ENCODE data around the gene STAC3. TPM values are rescaled to one million over a fixed set of nuclear protein-coding genes. Genes with fewer than 3 reads are reported as not detected.

STAC3 gene
- polyA plus RNA-seq, 1 experiment: 0.25 TPM

DNA sequence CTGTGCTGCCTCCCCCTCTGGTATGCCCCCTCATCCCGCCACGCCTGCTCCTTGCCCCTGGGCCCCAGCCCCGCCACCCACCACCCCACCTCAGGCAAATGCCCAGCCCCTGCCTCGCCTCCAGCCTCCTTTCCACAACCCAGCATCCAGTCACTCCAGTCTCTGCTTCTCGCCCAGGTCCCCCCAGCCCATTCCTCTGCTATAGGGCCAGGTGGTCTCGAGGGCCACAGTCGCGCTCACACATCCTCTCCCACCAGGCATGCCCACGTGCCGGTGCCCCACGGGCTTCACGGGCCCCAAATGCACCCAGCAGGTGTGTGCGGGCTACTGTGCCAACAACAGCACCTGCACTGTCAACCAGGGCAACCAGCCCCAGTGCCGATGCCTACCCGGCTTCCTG, 40.5 kb downstream of the STAC3 start:
- H3K9me3 ChIP-seq (ENCODE audit: control insufficient read depth, insufficient read depth, low read length): no peaks in the 10 kb centered on the region; the same call in 1 of the 2 replicates
- H3K27ac ChIP-seq (ENCODE audit: low read depth, low read length): no peak overlapping the region
- ChIA-PET POLR2A (no interaction called here), CTCF (interaction anchor here (0.6 to 1.0 kb wide), 2 partner anchors 29 to 90 kb away, joined by 3 read pairs; no protein-coding TSS in a partner anchor)
- DNase-seq (ENCODE audit: low read depth, low spot score): no peak
- H3K4me3 ChIP-seq (ENCODE audit: low read depth, low read length): no peak overlapping the region
- H3K27me3 ChIP-seq (ENCODE audit: control insufficient read depth, insufficient read depth, low read length): peaks cover 11% of the 10 kb centered on the region
- TF ChIP-seq, protein P1, sequence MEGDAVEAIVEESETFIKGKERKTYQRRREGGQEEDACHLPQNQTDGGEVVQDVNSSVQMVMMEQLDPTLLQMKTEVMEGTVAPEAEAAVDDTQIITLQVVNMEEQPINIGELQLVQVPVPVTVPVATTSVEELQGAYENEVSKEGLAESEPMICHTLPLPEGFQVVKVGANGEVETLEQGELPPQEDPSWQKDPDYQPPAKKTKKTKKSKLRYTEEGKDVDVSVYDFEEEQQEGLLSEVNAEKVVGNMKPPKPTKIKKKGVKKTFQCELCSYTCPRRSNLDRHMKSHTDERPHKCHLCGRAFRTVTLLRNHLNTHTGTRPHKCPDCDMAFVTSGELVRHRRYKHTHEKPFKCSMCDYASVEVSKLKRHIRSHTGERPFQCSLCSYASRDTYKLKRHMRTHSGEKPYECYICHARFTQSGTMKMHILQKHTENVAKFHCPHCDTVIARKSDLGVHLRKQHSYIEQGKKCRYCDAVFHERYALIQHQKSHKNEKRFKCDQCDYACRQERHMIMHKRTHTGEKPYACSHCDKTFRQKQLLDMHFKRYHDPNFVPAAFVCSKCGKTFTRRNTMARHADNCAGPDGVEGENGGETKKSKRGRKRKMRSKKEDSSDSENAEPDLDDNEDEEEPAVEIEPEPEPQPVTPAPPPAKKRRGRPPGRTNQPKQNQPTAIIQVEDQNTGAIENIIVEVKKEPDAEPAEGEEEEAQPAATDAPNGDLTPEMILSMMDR (IDR thresholded peaks at IDR 0.05; ENCODE audit: low read depth, low read length): no peak

DNA sequence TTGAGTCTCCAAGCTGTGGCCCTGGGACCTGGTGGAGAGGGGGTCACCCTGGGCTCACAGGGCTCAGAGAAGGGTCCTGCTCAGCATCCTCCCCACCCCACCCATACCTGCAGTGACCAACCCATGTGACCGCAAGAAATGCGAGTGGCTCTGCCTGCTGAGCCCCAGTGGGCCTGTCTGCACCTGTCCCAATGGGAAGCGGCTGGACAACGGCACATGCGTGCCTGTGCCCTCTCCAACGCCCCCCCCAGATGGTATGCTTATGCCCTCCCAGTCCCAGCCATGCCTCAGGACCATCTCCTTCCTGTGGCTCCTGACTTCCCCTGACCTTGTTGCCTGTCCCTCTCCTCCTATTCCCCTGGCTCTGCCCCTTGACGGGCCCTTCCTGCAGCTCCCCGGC, 41.1 kb downstream of the STAC3 start:
- Histone ChIP-seq H3K9me3 (ENCODE audit: control insufficient read depth, insufficient read depth, low read length) (no peaks in the 10 kb centered on the region; the same call in 1 of the 2 replicates), H3K27ac (ENCODE audit: low read depth, low read length) (no peak overlapping the region), H3K4me3 (ENCODE audit: low read depth, low read length) (no peak overlapping the region), H3K27me3 (ENCODE audit: control insufficient read depth, insufficient read depth, low read length) (peaks cover 6% of the 10 kb centered on the region)
- CTCF ChIA-PET: no interaction called here
- TF ChIP-seq, protein P1 (IDR thresholded peaks at IDR 0.05; ENCODE audit: low read depth, low read length): no peak
- POLR2A ChIA-PET: no interaction called here
- no peak for DNase-seq (ENCODE audit: low read depth, low spot score)

DNA sequence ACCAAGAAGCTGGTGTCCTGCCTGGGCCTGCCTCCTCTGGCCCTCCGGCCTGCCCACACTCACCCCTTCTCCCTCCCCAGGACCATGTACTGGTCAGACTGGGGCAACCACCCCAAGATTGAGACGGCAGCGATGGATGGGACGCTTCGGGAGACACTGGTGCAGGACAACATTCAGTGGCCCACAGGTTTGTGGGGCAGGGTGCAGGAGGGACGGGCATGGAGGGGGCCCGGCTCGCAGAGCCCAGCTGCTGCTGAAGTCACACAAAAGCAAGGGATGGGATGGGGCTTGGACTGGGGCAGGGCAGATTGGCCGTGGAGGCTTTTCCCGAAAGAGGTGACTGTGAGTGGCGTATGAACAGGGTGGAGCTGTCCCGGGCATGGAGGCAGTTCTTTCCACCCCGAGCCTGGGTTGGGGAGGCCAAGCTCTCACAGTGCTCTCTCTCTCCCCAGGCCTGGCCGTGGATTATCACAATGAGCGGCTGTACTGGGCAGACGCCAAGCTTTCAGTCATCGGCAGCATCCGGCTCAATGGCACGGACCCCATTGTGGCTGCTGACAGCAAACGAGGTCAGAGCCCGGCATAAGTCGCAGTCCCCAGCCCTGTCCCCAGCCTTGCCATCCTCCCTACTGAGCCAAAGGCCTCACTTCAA, 42.2 kb downstream of the STAC3 start:
- ChIA-PET POLR2A (no interaction called here), CTCF (no interaction called here)
- Histone ChIP-seq H3K27ac (ENCODE audit: low read depth, low read length) (no peak overlapping the region), H3K4me3 (ENCODE audit: low read depth, low read length) (no peak overlapping the region), H3K27me3 (ENCODE audit: control insufficient read depth, insufficient read depth, low read length) (peaks cover 1% of the 10 kb centered on the region), H3K9me3 (ENCODE audit: control insufficient read depth, insufficient read depth, low read length) (no peaks in the 10 kb centered on the region; the same call in 1 of the 2 replicates)
- TF ChIP-seq, protein P1 (IDR thresholded peaks at IDR 0.05; ENCODE audit: low read depth, low read length): no peak
- DNase-seq (ENCODE audit: low read depth, low spot score): no peak

DNA sequence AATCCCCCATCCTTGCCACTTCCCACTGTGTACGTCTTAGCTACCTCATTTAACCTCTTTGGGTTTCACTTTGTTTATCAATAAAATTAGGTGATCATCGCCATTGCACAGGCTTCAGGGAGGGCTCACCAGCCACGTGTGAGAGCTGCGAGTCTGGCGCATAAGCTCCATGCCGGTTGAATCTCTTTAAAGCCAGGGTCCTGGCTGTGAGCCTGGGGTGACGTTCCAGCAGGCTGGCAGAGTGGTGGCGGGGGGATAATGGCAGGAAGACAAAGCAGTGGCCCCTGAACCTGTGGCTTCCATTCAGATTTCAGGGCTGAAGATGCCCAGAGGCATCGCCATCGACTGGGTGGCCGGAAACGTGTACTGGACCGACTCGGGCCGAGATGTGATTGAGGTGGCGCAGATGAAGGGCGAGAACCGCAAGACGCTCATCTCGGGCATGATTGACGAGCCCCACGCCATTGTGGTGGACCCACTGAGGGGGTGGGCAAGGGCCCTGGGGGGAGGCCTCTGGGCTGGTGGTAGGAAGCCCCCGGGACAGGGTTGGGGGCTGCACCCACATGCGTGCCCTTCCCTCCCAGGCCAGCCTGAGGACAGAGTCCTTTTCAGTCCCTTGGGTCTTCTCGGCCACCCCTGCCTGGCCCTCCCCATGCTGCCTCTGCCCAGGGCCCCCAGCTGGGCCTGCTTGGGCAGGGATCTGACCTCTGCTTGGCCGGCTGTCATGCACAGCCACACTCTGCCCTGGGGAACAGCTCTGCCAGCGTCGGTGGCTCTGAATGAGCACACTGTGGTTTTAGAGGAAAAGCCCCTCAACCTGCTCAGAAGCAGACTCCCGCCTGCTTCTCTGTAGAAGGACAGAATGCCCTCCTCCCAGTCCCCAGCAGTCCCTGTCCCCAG, 43.0 kb downstream of the STAC3 start:
- ChIA-PET POLR2A (no interaction called here), CTCF (no interaction called here)
- Histone ChIP-seq H3K4me3 (ENCODE audit: low read depth, low read length) (no peak overlapping the region), H3K9me3 (ENCODE audit: control insufficient read depth, insufficient read depth, low read length) (no peaks in the 10 kb centered on the region; the same call in 1 of the 2 replicates), H3K27ac (ENCODE audit: low read depth, low read length) (peak overlapping the region; percentile 2), H3K27me3 (ENCODE audit: control insufficient read depth, insufficient read depth, low read length) (no peaks in the 10 kb centered on the region)
- TF ChIP-seq, protein P1 (IDR thresholded peaks at IDR 0.05; ENCODE audit: low read depth, low read length): no peak
- DNase-seq (ENCODE audit: low read depth, low spot score): no peak

DNA sequence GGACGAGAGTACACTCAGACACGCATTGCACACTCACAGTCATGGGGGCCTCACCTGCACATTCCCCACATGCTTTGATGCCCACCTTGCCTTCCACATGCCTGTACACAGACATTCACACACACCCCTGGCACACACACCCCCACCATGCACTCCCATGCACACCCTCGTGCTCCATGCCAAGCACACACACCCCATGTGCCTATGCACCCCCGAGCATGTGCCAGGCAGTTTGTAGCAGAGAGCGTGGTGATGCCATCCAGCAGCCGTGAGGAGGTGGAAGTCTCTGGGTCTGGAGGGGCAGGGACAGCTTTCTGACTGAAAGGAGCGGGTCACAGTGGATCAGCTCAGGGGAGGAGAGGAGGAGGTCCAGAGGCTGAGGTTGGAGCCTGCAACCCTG, 45.1 kb downstream of the STAC3 start:
- Histone ChIP-seq H3K27me3 (ENCODE audit: control insufficient read depth, insufficient read depth, low read length) (no peaks in the 10 kb centered on the region), H3K4me3 (ENCODE audit: low read depth, low read length) (no peak overlapping the region), H3K27ac (ENCODE audit: low read depth, low read length) (no peak overlapping the region), H3K9me3 (ENCODE audit: control insufficient read depth, insufficient read depth, low read length) (no peaks in the 10 kb centered on the region; the same call in 1 of the 2 replicates)
- CTCF ChIA-PET: no interaction called here
- TF ChIP-seq, protein P1 (IDR thresholded peaks at IDR 0.05; ENCODE audit: low read depth, low read length): no peak
- DNase-seq (ENCODE audit: low read depth, low spot score): no peak
- POLR2A ChIA-PET: no interaction called here

Data from AG04450 (cell line).